ENCODE results near the gene TMC8.

TMC8 gene

GRCh38 chr17:78116411-78116810 lies 14.2 kb upstream of the TMC8 start:
- Histone ChIP-seq H3K9me3 (ENCODE audit: low read length) (no peaks in the 10 kb centered on the region), H4K20me1 (ENCODE audit: insufficient read depth, low read length) (no peaks in the 10 kb centered on the region), H3K9me2 (ENCODE audit: low read depth, low read length) (no peaks in the 10 kb centered on the region), H2AFZ (ENCODE audit: low read length) (no peak overlapping the region), H3K36me3 (ENCODE audit: insufficient read depth, low read length) (peaks cover 33% of the 10 kb centered on the region), H3K79me2 (ENCODE audit: insufficient read depth, low read length) (no peaks in the 10 kb centered on the region), H3K4me1 (ENCODE audit: insufficient read depth, low read length, severe bottlenecking) (peaks cover 16% of the 10 kb centered on the region), H3F3A (ENCODE audit: insufficient read depth, low read length) (no peaks in the 10 kb centered on the region), H3K27me3 (ENCODE audit: insufficient read depth, low read length) (no peaks in the 10 kb centered on the region), H3K9ac (ENCODE audit: low read length) (no peak overlapping the region), H3K4me3 (ENCODE audit: low read depth, low read length, poor library complexity, severe bottlenecking) (no peak overlapping the region), H3K4me2 (ENCODE audit: low read length) (no peak overlapping the region), H3K27ac (ENCODE audit: low read depth, low read length, poor library complexity, severe bottlenecking) (no peak overlapping the region)
- TF ChIP-seq CTCF (IDR thresholded peaks at IDR 0.05; ENCODE audit: low read length) = no peak
- no peak for TF ChIP-seq EZH2 (IDR thresholded peaks at IDR 0.05; ENCODE audit: borderline replicate concordance, low read length)

GRCh38 chr17:78117027-78117981 lies 13.3 kb upstream of the TMC8 start:
- TF ChIP-seq EZH2 (IDR thresholded peaks at IDR 0.05; ENCODE audit: borderline replicate concordance, low read length) (no peak), CTCF (IDR thresholded peaks at IDR 0.05; ENCODE audit: low read length) (peak; percentile 83)
- Histone ChIP-seq H3K9me2 (ENCODE audit: low read depth, low read length) (no peaks in the 10 kb centered on the region), H3K4me1 (ENCODE audit: insufficient read depth, low read length, severe bottlenecking) (peaks cover 25% of the 10 kb centered on the region), H3K9me3 (ENCODE audit: low read length) (no peaks in the 10 kb centered on the region), H4K20me1 (ENCODE audit: insufficient read depth, low read length) (no peaks in the 10 kb centered on the region), H3K4me3 (ENCODE audit: low read depth, low read length, poor library complexity, severe bottlenecking) (no peak overlapping the region), H3K27me3 (ENCODE audit: insufficient read depth, low read length) (no peaks in the 10 kb centered on the region), H2AFZ (ENCODE audit: low read length) (no peak overlapping the region), H3K27ac (ENCODE audit: low read depth, low read length, poor library complexity, severe bottlenecking) (peak overlapping the region; percentile 36), H3K36me3 (ENCODE audit: insufficient read depth, low read length) (peaks cover 34% of the 10 kb centered on the region), H3K4me2 (ENCODE audit: low read length) (peak overlapping the region; percentile 30; the same call in 1 of the 2 replicates), H3K9ac (ENCODE audit: low read length) (no peak overlapping the region), H3K79me2 (ENCODE audit: insufficient read depth, low read length) (no peaks in the 10 kb centered on the region), H3F3A (ENCODE audit: insufficient read depth, low read length) (no peaks in the 10 kb centered on the region)

GRCh38 chr17:78118801-78119241 lies 11.8 kb upstream of the TMC8 start:
- no peaks in the 10 kb centered on the region for H3K79me2 ChIP-seq (ENCODE audit: insufficient read depth, low read length)
- H3K4me2 ChIP-seq (ENCODE audit: low read length) = no peak overlapping the region
- H3K9me2 ChIP-seq (ENCODE audit: low read depth, low read length) = no peaks in the 10 kb centered on the region
- no peaks in the 10 kb centered on the region for H4K20me1 ChIP-seq (ENCODE audit: insufficient read depth, low read length)
- H3K27ac ChIP-seq (ENCODE audit: low read depth, low read length, poor library complexity, severe bottlenecking) = no peak overlapping the region
- peaks cover 27% of the 10 kb centered on the region for H3K4me1 ChIP-seq (ENCODE audit: insufficient read depth, low read length, severe bottlenecking)
- H3F3A ChIP-seq (ENCODE audit: insufficient read depth, low read length) = no peaks in the 10 kb centered on the region
- H2AFZ ChIP-seq (ENCODE audit: low read length) = no peak overlapping the region
- no peak overlapping the region for H3K9ac ChIP-seq (ENCODE audit: low read length)
- H3K4me3 ChIP-seq (ENCODE audit: low read depth, low read length, poor library complexity, severe bottlenecking) = no peak overlapping the region
- peaks cover 39% of the 10 kb centered on the region for H3K36me3 ChIP-seq (ENCODE audit: insufficient read depth, low read length)
- no peaks in the 10 kb centered on the region for H3K9me3 ChIP-seq (ENCODE audit: low read length)
- TF ChIP-seq CTCF (IDR thresholded peaks at IDR 0.05; ENCODE audit: low read length) (no peak), EZH2 (IDR thresholded peaks at IDR 0.05; ENCODE audit: borderline replicate concordance, low read length) (no peak)
- H3K27me3 ChIP-seq (ENCODE audit: insufficient read depth, low read length) = no peaks in the 10 kb centered on the region

Data from OCI-LY1 (cell line).